CMK (cell line): Measurements from ENCODE around the gene SWI5.

Experiments
- DNase-seq: peaks from one replicate; pipeline ENCODE4 v3.0.0-alpha.2; 2010; ENCODE audit warnings: low read depth

The SWI5 gene

DNA sequence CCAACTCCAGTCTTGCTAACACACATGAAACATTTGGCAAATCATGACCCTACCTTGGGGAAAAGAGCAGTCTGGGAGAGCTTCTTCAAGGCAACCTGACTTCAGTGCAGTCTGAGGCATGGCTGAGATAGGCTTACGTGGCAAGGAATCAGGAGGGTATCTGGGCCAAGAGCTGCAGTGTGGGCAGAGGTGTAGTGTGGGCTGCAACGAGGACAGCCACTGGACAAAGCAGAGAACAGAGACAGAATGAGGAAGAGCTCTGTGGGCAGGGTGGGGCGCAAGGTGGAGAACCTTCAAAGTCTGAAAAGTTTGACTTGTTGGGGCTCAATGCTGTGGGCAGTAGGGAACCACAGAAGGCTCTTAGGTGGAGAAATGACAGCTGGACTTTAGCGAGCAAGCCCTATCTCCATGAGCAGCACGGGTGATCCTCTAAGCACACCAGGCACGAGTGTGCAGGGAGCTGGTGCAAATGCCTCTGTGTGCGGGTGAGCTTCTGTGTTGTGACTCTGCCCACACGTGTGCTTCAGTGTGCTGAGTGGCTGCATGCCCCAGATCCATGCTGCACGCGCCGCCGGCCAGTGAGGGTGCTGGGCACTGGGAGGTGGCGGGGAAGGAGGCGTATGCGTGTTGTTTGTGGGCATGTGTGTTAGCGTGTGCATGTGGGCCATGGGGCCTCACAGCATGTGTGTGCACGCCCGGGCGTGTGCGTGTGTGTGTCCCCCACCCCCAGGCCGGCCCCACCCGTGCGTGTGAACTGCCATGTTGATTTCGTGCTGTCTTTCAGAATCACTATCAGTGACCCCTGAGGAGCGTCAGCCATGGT, 23.5 kb upstream of the SWI5 start:
- no peak for DNase-seq

DNA sequence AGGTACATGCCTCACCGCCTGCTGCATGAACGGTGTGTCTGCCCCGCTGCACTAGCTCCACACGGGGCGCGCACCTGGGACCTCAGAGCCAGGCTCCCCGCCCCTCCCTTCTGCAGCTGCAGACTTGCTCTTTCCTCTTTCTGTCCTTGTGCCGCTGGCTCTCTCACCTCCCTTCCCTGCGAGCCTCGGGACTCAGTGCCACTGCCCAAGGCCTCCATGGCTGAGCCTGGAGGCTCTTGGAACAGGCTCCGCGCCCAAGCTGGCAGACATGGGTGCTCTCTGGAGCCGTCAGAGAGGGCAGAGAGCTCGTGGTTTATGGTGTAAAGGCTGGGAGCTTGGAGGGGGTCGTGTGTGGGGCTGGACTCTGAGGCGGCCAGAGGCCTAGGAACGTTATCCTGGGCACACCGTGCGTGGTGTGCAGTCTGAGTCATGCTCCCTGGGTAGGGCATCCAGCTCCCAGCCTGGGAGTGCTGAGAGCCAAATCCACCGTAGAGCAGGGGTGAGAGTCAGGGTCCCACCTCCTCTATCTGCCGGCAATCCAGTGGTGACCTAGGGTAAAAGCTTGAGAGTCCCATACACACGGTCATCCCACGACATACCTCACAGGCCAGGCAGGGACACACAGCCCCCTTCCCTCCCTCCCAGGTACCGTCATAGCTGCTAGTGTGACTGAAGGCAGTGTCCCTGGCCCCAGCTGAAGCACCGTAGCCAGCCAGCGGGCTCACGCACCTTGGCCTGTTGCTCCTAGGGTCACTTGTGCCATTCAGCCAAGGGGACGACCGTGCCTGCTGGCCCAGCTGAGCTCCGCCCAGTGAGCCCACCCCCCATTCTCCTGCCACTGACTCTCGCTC, 22.7 kb upstream of the SWI5 start:
- no peak for DNase-seq

DNA sequence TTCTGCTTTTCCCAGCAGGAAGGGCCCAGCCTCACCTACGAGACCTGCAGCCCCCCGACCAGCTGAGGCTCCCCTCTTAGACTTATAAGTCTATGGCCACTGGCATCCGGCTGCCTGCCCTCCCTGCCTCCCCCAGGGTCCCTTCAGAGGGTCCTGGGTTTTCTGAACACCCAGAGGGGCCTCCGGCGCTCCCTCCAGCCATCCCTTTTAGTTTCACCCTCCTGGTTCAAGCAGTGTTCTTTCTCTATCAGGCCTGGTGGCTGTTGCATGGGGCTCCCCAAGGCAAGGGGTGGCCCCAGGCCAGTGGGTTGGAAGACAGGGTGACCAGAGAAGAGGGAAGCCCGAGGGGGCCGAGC, 22.1 kb upstream of the SWI5 start:
- DNase-seq: no peak

- DNase-seq: no peak
Measured at GRCh38 chr9:128254362-128254761, 21.7 kb upstream of the SWI5 start.

DNA sequence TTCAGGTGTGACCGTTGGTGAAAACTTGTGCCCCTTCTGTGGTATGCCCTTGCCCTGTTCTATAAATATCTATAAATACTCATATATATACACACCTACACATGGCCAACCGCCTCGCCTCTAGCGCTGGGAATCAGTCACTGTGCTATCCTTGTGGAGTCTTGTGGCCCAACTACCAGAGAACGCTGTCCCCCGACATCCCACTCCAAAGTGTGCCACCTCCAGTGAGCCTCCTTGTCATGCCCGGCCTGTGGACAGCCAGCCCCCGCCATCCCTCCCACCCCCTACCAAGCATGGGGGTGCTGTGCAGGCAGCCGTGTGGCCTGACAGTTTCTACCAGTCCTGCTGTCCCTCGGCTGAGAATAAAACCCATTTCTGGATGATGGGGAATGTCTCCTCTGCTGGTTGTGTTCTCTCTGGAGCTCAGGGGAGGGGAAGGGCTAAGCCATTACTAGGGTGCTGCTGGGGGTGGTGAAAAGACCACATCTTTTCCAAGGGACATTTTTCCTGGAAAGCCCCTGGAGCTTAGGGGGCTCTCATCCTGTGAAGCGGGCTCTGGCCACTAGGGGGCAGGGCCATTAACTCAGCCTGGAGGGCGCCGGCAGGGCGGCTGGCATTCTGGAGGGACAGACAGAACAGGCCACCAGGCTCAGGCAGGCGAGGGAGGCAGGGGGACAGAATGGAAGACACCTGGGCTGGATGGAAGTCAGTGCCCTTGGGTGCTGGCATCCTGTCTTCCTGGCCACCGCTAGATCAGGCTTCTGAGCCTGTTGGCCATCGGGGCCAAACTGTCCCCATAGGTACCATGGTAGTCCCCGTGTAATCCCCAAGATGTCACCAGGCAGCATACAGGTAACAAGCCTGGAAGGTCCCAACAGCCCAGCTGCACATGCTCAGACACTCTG, 21.0 kb upstream of the SWI5 start:
- DNase-seq: no peak

DNA sequence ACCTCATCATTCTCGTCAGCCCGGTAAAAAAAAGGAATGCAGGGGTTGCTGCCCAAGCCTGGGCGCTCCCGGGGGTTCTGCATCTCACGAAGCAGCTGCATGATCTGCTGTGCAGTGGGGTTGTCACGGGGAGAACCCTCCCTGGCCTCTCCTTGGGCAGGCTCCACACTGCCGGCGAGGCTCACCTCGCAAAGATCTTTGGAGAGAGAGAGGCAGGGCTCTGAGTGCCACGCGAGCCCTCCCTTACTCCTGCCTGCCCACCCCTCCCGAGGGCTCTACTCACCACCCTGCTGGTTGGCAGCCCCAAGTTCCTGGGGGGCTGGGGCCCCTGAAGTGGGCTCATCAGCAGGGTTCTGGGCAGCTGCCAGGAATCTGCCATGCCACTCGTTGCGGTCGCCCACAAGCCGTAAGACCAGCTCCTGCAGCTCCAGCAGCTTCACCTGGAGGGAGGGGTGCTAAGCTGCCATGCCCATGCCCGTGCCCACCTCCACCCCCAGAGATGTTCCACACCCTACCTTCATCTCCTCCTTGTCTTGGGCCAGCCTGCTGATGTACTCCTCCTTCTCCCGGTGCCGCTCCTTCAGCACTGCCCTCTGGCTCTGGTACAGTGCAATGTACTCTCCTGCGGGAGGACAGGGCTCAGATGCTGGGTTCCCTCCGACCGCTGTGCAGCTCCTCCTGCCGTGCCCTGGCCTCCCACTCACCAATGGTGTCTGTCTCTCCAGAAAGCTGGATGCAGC, 18.8 kb upstream of the SWI5 start:
- DNase-seq: no peak

DNA sequence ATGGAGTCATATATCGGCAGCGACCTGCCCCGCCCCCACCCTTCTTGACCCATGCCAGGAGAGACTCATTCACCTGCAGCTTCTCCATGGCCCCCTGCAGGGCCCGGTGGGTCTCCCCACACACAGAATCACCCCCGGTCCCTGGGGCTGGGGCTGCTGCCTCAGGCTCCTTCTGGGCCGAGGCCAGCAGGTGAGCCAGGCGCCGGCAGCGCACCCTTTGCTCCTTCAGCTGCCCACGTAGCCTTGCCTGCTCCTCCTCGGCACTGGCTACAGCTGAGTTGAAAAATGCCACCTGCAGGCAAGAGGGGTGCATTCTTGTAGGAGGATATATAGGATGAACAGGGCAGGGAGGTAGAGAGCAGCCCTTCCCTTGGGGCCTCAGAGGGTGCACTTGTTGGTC, 18.2 kb upstream of the SWI5 start:
- DNase-seq: no peak

GRCh38 chr9:128258326-128258725, 17.8 kb upstream of the SWI5 start:
- no peak for DNase-seq

DNA sequence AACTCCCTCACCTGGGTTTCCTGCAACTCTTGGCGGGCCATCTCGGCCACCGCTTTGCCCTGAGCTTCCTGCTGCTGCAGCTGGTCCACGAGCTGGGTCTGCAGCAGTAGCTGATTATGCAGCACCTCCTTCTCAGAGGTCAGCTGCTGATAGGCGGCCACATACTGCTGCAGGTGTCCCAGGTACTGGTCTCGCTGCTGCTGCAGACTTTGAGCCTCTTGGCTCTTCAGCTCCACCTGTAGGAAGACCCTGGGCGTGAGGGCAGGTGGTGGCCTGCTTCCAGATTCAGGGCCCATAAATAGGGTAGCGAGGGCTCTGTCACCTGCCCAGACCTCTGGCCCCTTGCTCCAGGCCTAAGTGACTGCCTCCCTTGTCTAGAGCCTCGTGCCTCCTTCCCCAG, 16.9 kb upstream of the SWI5 start:
- no peak for DNase-seq

DNA sequence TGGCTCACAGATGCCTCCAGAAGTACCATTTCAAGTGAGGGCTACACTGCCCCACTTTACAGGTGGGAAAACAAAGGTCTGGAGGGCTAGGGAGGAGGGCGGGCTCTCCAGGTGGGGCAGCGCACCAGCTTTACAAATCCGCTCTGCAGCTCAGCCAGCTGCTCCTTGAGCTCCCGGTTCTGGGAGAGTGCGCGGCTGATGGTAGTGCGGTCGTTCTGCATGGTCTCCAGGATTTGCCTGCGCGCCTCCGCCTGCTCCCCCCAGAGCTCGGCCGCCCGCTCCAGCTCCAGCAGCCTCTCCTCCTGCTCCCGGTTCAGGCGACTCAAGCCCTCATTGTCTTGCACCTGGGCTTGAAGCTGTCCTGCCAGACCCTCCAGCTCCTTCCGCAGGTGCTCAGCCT, 15.7 kb upstream of the SWI5 start:
- no peak for DNase-seq

DNA sequence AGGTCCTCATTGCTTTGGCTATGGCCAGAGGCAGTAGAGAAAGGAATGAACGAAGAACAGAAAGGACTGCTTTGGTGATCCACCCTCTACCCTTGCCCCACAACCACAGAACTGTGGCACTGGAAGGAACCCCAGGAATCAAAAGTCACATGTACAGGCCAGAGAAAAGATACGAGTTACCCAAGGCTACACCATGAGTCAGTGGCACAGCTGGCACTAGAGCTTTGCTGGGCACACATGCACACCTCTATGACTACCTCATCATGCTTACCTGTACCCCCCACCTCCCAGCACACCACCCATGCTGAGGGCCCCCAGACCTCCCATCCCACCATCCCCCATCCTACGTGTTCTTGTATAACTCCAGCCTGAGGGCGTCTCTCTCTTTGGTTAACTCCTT, 13.4 kb upstream of the SWI5 start:
- no peak for DNase-seq

GRCh38 chr9:128265348-128265847, 10.7 kb upstream of the SWI5 start:
- DNase-seq: no peak

- no peak for DNase-seq
Measured at GRCh38 chr9:128266868-128267590, 9.0 kb upstream of the SWI5 start.

DNA sequence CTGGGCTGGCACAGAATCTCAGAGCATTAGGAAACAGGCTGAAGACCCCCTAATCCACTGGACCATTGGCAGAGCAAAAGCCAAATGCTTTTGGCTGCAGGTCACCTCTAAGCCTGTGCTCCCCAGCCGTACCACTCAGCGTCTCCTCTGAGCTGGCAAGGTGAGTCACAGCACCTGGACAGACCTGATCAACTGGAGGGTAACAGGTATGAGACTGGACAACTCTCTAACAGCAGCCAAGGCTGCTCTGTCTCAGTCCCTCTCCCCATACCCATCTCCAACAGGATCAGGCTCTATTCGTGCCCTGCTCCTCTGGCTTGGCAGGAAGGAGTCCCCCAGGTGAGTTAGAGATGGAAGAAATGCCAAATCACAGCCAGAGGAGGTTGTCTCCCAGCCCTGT, 5.0 kb upstream of the SWI5 start:
- no peak for DNase-seq

DNA sequence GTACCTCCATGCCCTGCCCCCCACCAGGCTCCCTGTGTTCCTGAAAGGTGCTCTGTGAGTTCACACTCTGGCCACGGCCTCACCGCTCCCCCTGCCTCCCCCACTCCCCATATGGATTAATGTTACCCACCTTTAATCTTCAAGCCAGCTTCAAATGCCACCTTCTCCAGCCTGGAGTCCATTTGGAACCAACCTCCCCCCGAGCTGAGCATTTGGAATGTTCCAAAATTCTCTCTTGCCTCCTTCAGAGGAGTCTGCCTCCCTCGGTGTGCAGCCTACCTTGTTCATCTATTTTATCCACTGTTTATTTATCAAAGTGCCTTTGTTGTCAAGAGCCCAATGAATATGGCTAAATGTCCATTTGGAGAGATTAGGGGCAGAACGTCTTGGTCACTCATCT, 4.6 kb upstream of the SWI5 start:
- no peak for DNase-seq

GRCh38 chr9:128274245-128274644, 1.8 kb upstream of the SWI5 start:
- DNase-seq: no peak

- DNase-seq: peak; percentile 45
Measured at GRCh38 chr9:128275198-128276007, 673 bp upstream of the SWI5 start, which contains the start of gene GOLGA2. Gene GOLGA2 (minus strand): TSS chr9:128276007. CDS start chr9:128275976, 31 bp downstream.

DNA sequence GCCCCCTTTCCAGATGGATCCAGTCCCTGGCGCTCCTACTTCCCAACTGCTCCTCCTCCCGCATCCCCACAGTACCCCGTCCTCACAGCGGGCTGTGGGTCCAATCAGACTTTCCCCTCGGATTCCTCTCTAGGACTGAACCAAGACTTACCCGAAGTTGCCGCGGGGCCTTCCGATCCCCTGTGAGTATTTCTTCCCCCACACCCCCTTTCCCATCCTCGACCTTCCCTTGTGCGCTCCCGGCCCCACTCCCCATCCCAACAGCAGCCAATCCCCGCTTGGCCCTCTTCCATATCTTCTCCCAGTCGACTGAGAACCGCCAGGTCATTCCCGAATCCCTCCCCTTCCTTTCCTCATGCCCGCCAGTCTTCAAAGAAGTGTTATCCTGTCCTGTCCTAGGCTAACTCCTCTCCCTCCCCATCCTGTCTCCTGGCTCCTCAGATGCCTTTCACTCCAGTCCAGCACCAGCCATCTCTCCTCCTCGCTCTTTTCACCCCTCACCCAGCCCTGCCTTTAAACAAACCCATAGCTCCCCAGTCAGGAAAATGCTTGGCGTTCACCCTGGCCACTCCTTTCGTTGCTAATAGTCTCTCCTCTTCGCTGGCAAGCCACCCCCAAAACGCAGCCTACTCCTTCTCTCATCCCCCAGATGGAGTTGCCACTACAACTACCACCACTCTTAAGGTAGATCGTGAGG, 646 bp downstream of the SWI5 start:
- no peak for DNase-seq
